Subcutaneous adipose tissue (tissue), 4 donors: ENCODE data around the gene KCNN2. TPM values are rescaled to one million over a fixed set of nuclear protein-coding genes. Genes with fewer than 3 reads are reported as not detected.

Experiments used
- total RNA-seq, 4 donors: library from RNA; depleted of rRNA; stranded (reverse); fragments of >200 nt; gene quantifications; one replicate each; pipeline ENCODE4 v1.1.0, GENCODE V29; 2016
- TF ChIP-seq, protein P1 (sequence below): fragments of 450-650 bp; IDR thresholded peaks from one replicate; pipeline ENCODE4 v1.5.1; 2016; ENCODE audit warnings: low read depth, mild to moderate bottlenecking, control low read depth, antibody characterized with exemption, moderate library complexity

Gene KCNN2
- total RNA-seq, 4 donors from 2014 or later, result 0.17 to 1.1 TPM; not detected in 2

- TF ChIP-seq, protein P1, sequence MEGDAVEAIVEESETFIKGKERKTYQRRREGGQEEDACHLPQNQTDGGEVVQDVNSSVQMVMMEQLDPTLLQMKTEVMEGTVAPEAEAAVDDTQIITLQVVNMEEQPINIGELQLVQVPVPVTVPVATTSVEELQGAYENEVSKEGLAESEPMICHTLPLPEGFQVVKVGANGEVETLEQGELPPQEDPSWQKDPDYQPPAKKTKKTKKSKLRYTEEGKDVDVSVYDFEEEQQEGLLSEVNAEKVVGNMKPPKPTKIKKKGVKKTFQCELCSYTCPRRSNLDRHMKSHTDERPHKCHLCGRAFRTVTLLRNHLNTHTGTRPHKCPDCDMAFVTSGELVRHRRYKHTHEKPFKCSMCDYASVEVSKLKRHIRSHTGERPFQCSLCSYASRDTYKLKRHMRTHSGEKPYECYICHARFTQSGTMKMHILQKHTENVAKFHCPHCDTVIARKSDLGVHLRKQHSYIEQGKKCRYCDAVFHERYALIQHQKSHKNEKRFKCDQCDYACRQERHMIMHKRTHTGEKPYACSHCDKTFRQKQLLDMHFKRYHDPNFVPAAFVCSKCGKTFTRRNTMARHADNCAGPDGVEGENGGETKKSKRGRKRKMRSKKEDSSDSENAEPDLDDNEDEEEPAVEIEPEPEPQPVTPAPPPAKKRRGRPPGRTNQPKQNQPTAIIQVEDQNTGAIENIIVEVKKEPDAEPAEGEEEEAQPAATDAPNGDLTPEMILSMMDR, result no peak
Measured at GRCh38 chr5:114335391-114335790, 26.5 kb upstream of the KCNN2 start.

DNA sequence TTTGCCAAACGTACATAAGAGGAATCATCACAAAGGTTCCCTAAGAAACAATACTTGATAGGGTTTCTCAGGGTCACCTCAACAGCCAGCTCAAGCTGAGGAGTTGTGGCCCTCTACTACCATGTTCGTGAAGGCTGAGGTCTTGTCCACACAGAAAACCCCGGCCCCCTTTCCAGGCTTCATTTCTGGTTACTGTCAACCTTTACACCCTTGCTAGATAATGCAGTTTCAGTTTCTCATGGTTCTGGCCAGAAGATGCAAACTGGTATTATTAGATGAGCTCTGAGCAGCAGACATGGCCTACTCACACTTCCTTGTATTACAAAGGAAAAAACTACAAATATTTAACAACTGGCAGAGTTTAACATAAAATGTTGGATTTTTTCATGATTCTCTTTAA lies 22.8 kb upstream of the KCNN2 start:
- TF ChIP-seq, protein P1, result no peak

DNA sequence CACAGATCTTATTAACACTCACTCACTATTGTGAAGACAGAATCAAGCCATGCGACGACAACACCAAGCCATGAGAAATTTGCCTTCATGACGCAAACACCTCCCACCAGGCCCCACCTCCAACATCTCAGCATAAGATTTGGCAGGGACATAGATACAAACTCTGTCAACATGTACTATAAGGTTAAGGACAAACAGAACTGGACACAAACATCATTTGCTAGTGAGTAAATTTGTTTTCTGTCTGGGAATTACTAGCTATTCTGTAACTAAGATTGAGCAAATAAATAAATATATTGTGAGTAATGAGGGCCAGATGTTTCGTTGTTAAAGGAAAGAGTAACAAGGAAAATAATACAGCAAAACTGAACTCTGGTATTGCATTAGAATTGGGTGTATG lies 15.7 kb upstream of the KCNN2 start:
- TF ChIP-seq, protein P1, result no peak

DNA sequence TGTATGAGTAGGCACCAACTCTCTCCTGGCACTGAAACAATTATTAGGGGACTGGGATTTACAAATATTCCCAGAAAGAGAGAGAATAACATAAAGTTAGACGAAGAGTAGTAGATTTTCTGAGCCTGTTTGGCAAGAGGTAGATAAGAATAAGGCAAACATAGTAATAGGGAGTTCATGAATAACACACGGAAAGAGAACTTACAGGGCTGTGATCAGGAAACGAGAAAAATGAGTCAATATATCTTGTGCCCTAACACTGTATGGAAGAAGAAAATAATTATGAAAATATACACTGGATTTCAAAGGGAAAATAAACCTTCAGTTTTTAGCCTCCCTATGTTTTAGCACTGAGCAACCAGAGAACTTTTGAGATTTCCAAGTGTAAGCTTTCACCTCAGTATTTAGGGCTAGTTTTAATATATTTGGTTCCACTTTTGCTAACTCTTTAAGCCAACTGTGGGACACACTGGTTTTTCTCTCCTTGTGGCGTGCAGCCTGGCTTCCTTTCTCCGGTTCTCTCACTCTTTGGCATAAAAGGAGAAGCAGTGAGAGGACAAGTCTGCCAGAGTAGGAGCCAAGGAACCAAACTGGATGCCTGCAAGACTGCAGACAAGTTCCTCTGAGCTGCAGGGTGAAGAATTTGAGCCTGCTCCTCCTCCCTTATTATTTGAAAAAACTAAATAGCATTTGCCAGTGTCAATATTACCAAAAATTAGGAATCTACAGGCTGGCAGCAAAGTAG lies 6.6 kb upstream of the KCNN2 start:
- TF ChIP-seq, protein P1, result no peak

GRCh38 chr5:114358329-114358728 lies 3.5 kb upstream of the KCNN2 start:
- TF ChIP-seq, protein P1, result no peak

- TF ChIP-seq, protein P1, result no peak
Measured at GRCh38 chr5:114360357-114360756, 1.5 kb upstream of the KCNN2 start.

DNA sequence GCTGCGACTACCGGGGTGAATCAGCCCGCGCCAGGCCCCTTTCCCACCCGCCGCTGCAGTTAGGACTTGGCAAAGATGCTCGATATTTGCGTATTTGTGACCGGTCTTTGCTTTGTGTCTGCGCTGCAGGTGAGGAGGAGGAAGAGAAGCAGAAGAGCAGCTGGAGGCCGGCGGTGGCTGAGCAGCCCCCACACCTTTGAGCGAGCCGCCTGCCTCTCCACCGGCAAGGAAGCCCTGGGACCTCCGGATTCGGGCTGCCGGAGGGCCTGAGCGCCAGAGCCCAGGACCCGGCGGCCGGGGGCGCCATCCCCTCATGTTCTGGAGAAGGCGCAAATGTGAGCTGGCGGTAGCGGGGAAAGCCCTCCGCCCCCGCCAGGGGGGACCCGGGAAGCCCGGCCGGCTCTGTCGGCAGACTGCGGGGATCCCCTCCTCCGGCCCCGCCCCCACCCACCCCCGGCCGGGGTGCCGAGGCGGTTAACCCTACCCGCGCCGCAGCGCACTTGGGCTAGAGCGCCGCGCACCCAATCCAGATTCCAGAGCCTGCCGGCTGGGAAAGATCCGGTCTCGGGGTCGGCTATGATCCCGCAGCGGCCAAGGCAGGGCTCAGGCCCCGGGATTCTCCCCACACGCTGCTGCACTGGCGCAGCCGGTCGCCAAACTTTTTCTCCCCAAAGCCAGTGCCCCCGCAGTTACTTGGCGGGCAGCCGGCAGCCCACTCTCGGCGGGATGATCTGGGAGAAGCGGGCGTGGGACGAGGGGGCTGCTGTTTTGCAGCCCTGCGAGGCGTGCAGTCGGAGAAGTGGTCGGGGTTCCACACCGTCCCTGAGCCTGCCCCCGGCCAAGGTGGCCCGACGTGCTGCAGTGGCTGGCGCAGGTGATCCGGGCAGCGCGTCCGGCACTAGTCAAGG lies 800 bp upstream of the KCNN2 start:
- TF ChIP-seq, protein P1, result no peak
